MM.1S (cell line): ENCODE results near the gene ACTR3.

Source experiments
- DNase-seq: peaks from one replicate; pipeline ENCODE4 v3.0.0-alpha.2; 2015
- H2AFZ ChIP-seq: fragments of 300-600 bp; sonication (generic); 2 replicates; pipeline ENCODE4 v1.6.0; 2016; ENCODE audit warnings: antibody characterized with exemption, low read length
- H3F3A ChIP-seq: fragments of 300-600 bp; sonication (generic); 2 replicates; pipeline ENCODE4 v1.6.1; 2016; ENCODE audit warnings: mild to moderate bottlenecking, antibody characterized with exemption, low read length, moderate library complexity, mixed read lengths; ENCODE audit not compliant: insufficient read depth
- H3K27ac ChIP-seq: fragments of 300-600 bp; sonication (generic); 2 replicates; pipeline ENCODE4 v1.5.1; 2016; ENCODE audit warnings: mild to moderate bottlenecking, low read length
- H3K27me3 ChIP-seq: fragments of 300-600 bp; sonication (generic); replicated peaks from 2 replicates; pipeline ENCODE4 v1.6.0; 2016; ENCODE audit warnings: low read length; ENCODE audit not compliant: insufficient read depth
- H3K36me3 ChIP-seq: fragments of 300-600 bp; sonication (generic); replicated peaks from 2 replicates; pipeline ENCODE4 v1.6.1; 2016; ENCODE audit warnings: mild to moderate bottlenecking, low read length, mixed read lengths; ENCODE audit not compliant: insufficient read depth
- H3K4me1 ChIP-seq: fragments of 300-600 bp; sonication (generic); 2 replicates; pipeline ENCODE4 v1.6.1; 2016; ENCODE audit warnings: low read length, mixed read lengths
- H3K4me2 ChIP-seq: fragments of 300-600 bp; sonication (generic); 2 replicates; pipeline ENCODE4 v1.6.0; 2016; ENCODE audit warnings: low read depth, low read length
- H3K4me3 ChIP-seq: fragments of 300-600 bp; sonication (generic); 2 replicates; pipeline ENCODE4 v1.5.1; 2016; ENCODE audit warnings: low read length, mixed read lengths
- H3K79me2 ChIP-seq: fragments of 300-600 bp; sonication (generic); 2 replicates; pipeline ENCODE4 v1.6.1; 2016; ENCODE audit warnings: mixed run types, low read length, mixed read lengths
- H3K9ac ChIP-seq: fragments of 300-600 bp; sonication (generic); 2 replicates; pipeline ENCODE4 v1.6.1; 2016; ENCODE audit warnings: low read length, mixed read lengths
- H3K9me2 ChIP-seq: fragments of 300-600 bp; sonication (generic); replicated peaks from 2 replicates; pipeline ENCODE4 v1.6.1; 2016; ENCODE audit warnings: mild to moderate bottlenecking, low read length, mixed read lengths; ENCODE audit not compliant: insufficient read depth
- H3K9me3 ChIP-seq: fragments of 300-600 bp; sonication (generic); replicated peaks from 2 replicates; pipeline ENCODE4 v1.6.1; 2016; ENCODE audit warnings: mild to moderate bottlenecking, low read length, mixed read lengths; ENCODE audit not compliant: insufficient read depth
- H4K20me1 ChIP-seq: fragments of 300-600 bp; sonication (generic); 2 replicates; pipeline ENCODE4 v1.6.1; 2016; ENCODE audit warnings: mild to moderate bottlenecking, low read length, moderate library complexity, mixed read lengths; ENCODE audit not compliant: insufficient read depth
- EZH2 ChIP-seq: fragments of 300-600 bp; sonication (generic); optimal IDR thresholded peaks from 2 replicates; pipeline ENCODE3; 2017; ENCODE audit warnings: low read depth, mild to moderate bottlenecking, antibody characterized with exemption, low read length, mixed read lengths
- EZH2phosphoT487 ChIP-seq: fragments of 300-600 bp; sonication (generic); IDR thresholded peaks from 2 replicates; pipeline ENCODE4 v1.6.1; 2018; ENCODE audit warnings: antibody characterized with exemption, low read length
- TF ChIP-seq, protein P1 (sequence below): fragments of 300-600 bp; sonication (generic); IDR thresholded peaks from 2 replicates; pipeline ENCODE4 v1.5.1; 2016; ENCODE audit warnings: antibody characterized with exemption, low read length, mixed read lengths

The ACTR3 gene

DNA sequence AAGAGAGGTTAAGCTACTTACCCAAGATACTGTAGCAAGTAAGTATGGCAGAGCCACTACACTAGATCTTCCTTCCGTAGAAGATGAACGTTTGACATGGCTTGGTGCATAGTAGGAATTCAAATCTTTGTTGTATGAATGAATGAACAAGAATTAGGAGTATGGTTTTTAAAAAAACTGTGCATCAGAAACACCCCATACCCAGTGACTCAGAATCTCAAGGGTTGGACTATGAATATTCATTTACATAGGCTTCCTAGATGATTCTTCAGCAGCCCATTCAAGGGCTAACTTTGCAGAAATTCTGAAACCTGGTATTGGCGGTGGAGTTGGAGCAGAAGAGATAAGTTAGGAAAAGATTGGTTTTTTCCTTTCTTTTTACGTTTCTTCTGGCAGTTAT is 5.4 kb downstream of the ACTR3 start:
- Histone ChIP-seq H2AFZ (no peak overlapping the region), H3K4me3 (no peak overlapping the region), H3K36me3 (peaks cover 8% of the 10 kb centered on the region; the same call in 1 of the 2 replicates), H3K9ac (no peak overlapping the region), H4K20me1 (peaks cover 54% of the 10 kb centered on the region), H3K27ac (no peak overlapping the region), H3K4me2 (no peak overlapping the region), H3K9me2 (no peaks in the 10 kb centered on the region), H3F3A (peaks cover 10% of the 10 kb centered on the region), H3K27me3 (no peaks in the 10 kb centered on the region), H3K9me3 (no peaks in the 10 kb centered on the region), H3K79me2 (peaks cover 100% of the 10 kb centered on the region), H3K4me1 (peaks cover 14% of the 10 kb centered on the region)
- no peak for DNase-seq
- TF ChIP-seq EZH2phosphoT487, result no peak
- TF ChIP-seq, protein P1, sequence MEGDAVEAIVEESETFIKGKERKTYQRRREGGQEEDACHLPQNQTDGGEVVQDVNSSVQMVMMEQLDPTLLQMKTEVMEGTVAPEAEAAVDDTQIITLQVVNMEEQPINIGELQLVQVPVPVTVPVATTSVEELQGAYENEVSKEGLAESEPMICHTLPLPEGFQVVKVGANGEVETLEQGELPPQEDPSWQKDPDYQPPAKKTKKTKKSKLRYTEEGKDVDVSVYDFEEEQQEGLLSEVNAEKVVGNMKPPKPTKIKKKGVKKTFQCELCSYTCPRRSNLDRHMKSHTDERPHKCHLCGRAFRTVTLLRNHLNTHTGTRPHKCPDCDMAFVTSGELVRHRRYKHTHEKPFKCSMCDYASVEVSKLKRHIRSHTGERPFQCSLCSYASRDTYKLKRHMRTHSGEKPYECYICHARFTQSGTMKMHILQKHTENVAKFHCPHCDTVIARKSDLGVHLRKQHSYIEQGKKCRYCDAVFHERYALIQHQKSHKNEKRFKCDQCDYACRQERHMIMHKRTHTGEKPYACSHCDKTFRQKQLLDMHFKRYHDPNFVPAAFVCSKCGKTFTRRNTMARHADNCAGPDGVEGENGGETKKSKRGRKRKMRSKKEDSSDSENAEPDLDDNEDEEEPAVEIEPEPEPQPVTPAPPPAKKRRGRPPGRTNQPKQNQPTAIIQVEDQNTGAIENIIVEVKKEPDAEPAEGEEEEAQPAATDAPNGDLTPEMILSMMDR, result no peak
- TF ChIP-seq EZH2, result no peak

DNA sequence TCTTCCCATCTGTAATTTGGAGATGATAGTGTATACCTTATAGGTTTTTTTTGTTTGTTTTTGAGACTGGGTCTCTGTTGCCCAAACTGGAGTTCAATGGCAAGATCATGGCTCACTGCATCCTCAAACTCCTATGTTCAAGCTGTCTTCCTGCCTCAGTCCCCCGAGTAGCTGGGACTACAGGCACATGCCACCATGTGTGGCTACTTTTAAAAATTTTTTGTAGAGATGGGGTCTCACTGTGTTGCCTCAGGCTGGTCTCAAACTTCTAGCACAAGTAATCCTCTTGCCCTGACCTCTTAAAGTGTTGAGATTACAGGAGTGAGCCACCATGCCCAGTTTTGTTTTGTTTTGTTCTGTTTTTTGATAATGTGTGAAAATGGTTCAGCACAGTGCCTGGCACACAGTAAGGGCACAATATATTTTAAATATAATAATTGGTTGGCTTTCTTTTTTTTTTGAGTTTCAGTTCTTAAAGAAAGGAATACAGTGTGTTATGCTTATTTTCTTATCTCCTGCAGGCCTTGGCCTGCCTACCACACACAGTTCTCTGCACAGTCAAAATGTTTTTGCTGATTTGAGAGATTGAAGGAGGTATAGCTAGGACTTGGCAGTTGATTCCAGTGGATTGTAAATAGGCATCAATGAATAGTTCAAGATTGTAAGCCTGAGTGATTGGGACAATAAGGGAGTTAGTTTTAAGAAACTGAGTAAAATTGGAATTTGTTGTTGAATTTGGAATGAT is 6.1 kb downstream of the ACTR3 start:
- Histone ChIP-seq H3K27me3 (no peaks in the 10 kb centered on the region), H3K4me2 (no peak overlapping the region), H3K4me3 (no peak overlapping the region), H3K27ac (no peak overlapping the region), H3F3A (peaks cover 4% of the 10 kb centered on the region), H3K36me3 (peaks cover 10% of the 10 kb centered on the region; the same call in 1 of the 2 replicates), H3K79me2 (peaks cover 100% of the 10 kb centered on the region), H3K9me2 (no peaks in the 10 kb centered on the region), H2AFZ (no peak overlapping the region), H3K9me3 (no peaks in the 10 kb centered on the region), H3K9ac (no peak overlapping the region), H4K20me1 (peaks cover 60% of the 10 kb centered on the region), H3K4me1 (peaks cover 14% of the 10 kb centered on the region)
- no peak for DNase-seq
- TF ChIP-seq, protein P1, result no peak
- TF ChIP-seq EZH2 (no peak), EZH2phosphoT487 (no peak)

DNA sequence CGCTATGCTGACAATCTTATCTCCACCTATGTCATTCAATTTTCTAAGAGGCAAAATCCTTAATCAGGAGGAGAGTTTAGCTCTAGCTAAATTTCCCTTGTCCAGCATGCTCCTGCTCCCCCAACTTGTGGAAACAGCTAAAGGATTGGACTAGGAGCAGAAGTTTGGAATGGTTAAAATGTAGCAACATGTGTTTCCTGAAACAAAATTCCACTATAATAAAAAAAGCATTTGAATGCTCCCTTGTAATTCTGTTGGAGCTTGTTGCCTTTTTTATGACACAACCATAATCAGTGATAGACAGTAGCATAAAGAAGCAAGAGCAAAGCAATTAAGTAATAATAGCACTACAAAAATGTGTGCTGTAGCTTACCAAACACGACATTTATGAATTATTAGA is 6.9 kb downstream of the ACTR3 start:
- no peak overlapping the region for H2AFZ ChIP-seq
- H3K4me2 ChIP-seq, result no peak overlapping the region
- peaks cover 10% of the 10 kb centered on the region; the same call in 1 of the 2 replicates for H3K36me3 ChIP-seq
- no peaks in the 10 kb centered on the region for H3F3A ChIP-seq
- no peak overlapping the region for H3K27ac ChIP-seq
- peaks cover 100% of the 10 kb centered on the region for H3K79me2 ChIP-seq
- no peak overlapping the region for H3K4me3 ChIP-seq
- no peaks in the 10 kb centered on the region for H3K27me3 ChIP-seq
- H4K20me1 ChIP-seq, result peaks cover 68% of the 10 kb centered on the region
- H3K9me2 ChIP-seq, result no peaks in the 10 kb centered on the region
- no peak for TF ChIP-seq EZH2phosphoT487
- TF ChIP-seq, protein P1, result no peak
- no peak for TF ChIP-seq EZH2
- no peak for DNase-seq
- H3K9ac ChIP-seq, result no peak overlapping the region
- H3K9me3 ChIP-seq, result no peaks in the 10 kb centered on the region
- H3K4me1 ChIP-seq, result peaks cover 13% of the 10 kb centered on the region
